H1 (cell line): ENCODE data around the gene DAB2IP. TPM values are rescaled to one million over a fixed set of nuclear protein-coding genes. Genes with fewer than 3 reads are reported as not detected.

Experiments
- CTCF ChIA-PET: fragments of 300-600 bp; sonication (Branson Sonifier 250); formaldehyde crosslinking; loops from one replicate; lab custom pipeline; 2021; ENCODE audit not compliant: partially characterized antibody; lab: Charles Lee
- POLR2A ChIA-PET: fragments of 300-600 bp; sonication (Branson Sonifier 250); formaldehyde crosslinking; loops from one replicate; lab custom pipeline; 2021; ENCODE audit warnings: inconsistent platforms; ENCODE audit not compliant: partially characterized antibody; lab: Charles Lee
- DNase-seq, 2 experiments: peaks; one replicate each; pipeline versions ENCODE4 v3.0.0 to v3.0.0-alpha.2; 2010 to 2022; ENCODE audit warnings: low spot score in 2 of 2, low read depth in 1 of 2, mixed read lengths in 1 of 2
- FAIRE-seq: peaks from 2 replicates; lab custom pipeline; 2011; peaks lifted over from hg19 to GRCh38; lab: Jason Lieb, UNC
- H2AFZ ChIP-seq: 2 replicates; pipeline ENCODE4 v1.8.1; 2012; ENCODE audit warnings: low read length, inconsistent platforms
- H2AK5ac ChIP-seq: 2 replicates; pipeline ENCODE4 v1.6.1; 2013; ENCODE audit warnings: low read depth, low read length
- H2BK120ac ChIP-seq: replicated peaks from 2 replicates; pipeline ENCODE3; 2013; ENCODE audit warnings: low read depth, low read length, inconsistent platforms
- H2BK12ac ChIP-seq: 2 replicates; pipeline ENCODE4 v1.6.1; 2013; ENCODE audit warnings: low read depth, low read length
- H2BK15ac ChIP-seq: 2 replicates; pipeline ENCODE4 v1.6.1; 2013; ENCODE audit warnings: low read length
- H2BK20ac ChIP-seq: 2 replicates; pipeline ENCODE4 v1.6.1; 2013; ENCODE audit warnings: low read length
- H2BK5ac ChIP-seq: 2 replicates; pipeline ENCODE4 v1.6.1; 2013; ENCODE audit warnings: low read depth, low read length
- H3K14ac ChIP-seq: 2 replicates; pipeline ENCODE4 v1.6.1; 2013; ENCODE audit warnings: inconsistent platforms; ENCODE audit not compliant: insufficient read length
- H3K18ac ChIP-seq: 2 replicates; pipeline ENCODE4 v1.6.1; 2013; ENCODE audit warnings: low read length; ENCODE audit errors: extremely low read depth
- H3K23ac ChIP-seq: 2 replicates; pipeline ENCODE4 v1.6.1; 2013; ENCODE audit warnings: inconsistent platforms; ENCODE audit not compliant: insufficient read length
- H3K23me2 ChIP-seq: 2 replicates; pipeline ENCODE4 v1.6.1; 2013; ENCODE audit warnings: low read depth, low read length
- H3K27ac ChIP-seq: 2 replicates; pipeline ENCODE4 v1.6.1; 2011; ENCODE audit warnings: low read depth, low read length, inconsistent platforms
- H3K27me3 ChIP-seq, 4 experiments: replicated peaks in 1 of 4; 1 replicate in 1 of 4; 2 replicates in 3 of 4; pipeline versions ENCODE4 v1.6.1 to v1.8.1; 2011 to 2013; ENCODE audit warnings: low read length in 3 of 4, mild to moderate bottlenecking in 3 of 4, inconsistent platforms in 2 of 4, mixed read lengths in 2 of 4, moderate library complexity in 1 of 4; ENCODE audit not compliant: control insufficient read depth in 3 of 4, insufficient read depth in 3 of 4; ENCODE audit errors: extremely low read depth in 1 of 4
- H3K36me3 ChIP-seq, 4 experiments: 2 replicates each; pipeline versions ENCODE4 v1.6.1 to v1.8.1; 2011 to 2013; ENCODE audit warnings: mild to moderate bottlenecking in 4 of 4, low read length in 3 of 4, moderate library complexity in 2 of 4, control low read depth in 1 of 4, inconsistent platforms in 1 of 4; ENCODE audit not compliant: insufficient read depth in 4 of 4, control insufficient read depth in 2 of 4
- H3K4ac ChIP-seq: replicated peaks from 2 replicates; pipeline ENCODE3; 2013; ENCODE audit warnings: low read length, low read depth, mixed read lengths, inconsistent platforms; ENCODE audit not compliant: insufficient read length
- H3K4me1 ChIP-seq, 4 experiments: replicated peaks in 1 of 4; 1 replicate in 1 of 4; 2 replicates in 3 of 4; pipeline versions ENCODE4 v1.6.1 to v1.8.1; 2011 to 2013; ENCODE audit warnings: low read length in 3 of 4, inconsistent platforms in 2 of 4, mixed read lengths in 1 of 4; ENCODE audit not compliant: insufficient read depth in 4 of 4, control insufficient read depth in 3 of 4
- H3K4me2 ChIP-seq, 2 experiments: 2 replicates each; pipeline versions ENCODE4 v1.6.1 to v1.8.1; 2011 to 2013; ENCODE audit warnings: low read depth in 2 of 2, low read length in 2 of 2, control low read depth in 1 of 2, inconsistent platforms in 1 of 2, mild to moderate bottlenecking in 1 of 2; ENCODE audit not compliant: insufficient read depth in 1 of 2
- H3K4me3 ChIP-seq, 4 experiments: fragments of 200-600, 300-600 bp in 1 of 4; sonication (generic), shearing (Covaris generic), sonication (Bioruptor Twin) in 1 of 4; 2 replicates each; pipeline versions ENCODE4 v1.5.1 to v1.8.1; 2011 to 2016; ENCODE audit warnings: low read length in 4 of 4, low read depth in 3 of 4, control low read depth in 2 of 4, inconsistent platforms in 2 of 4, mild to moderate bottlenecking in 2 of 4, mixed read lengths in 1 of 4, moderate library complexity in 1 of 4; ENCODE audit not compliant: insufficient read depth in 2 of 4; ENCODE audit errors: extremely low read depth in 1 of 4
- H3K56ac ChIP-seq: replicated peaks from 2 replicates; pipeline ENCODE3; 2013; ENCODE audit warnings: low read depth, mild to moderate bottlenecking, mixed read lengths, low read length, inconsistent platforms; ENCODE audit not compliant: insufficient read length
- H3K79me1 ChIP-seq: 2 replicates; pipeline ENCODE4 v1.6.1; 2013; ENCODE audit warnings: low read depth, low read length, control low read depth
- H3K79me2 ChIP-seq, 2 experiments: 2 replicates each; pipeline versions ENCODE4 v1.6.1 to v1.8.1; 2012 to 2013; ENCODE audit warnings: low read length in 2 of 2, mild to moderate bottlenecking in 2 of 2, inconsistent platforms in 1 of 2; ENCODE audit not compliant: insufficient read depth in 2 of 2, control insufficient read depth in 1 of 2
- H3K9ac ChIP-seq, 4 experiments: replicated peaks in 1 of 4; 1 replicate in 1 of 4; 2 replicates in 3 of 4; pipeline versions ENCODE4 v1.6.1 to v1.8.1; 2011 to 2013; ENCODE audit warnings: low read depth in 3 of 4, low read length in 3 of 4, control low read depth in 2 of 4, mild to moderate bottlenecking in 2 of 4, moderate library complexity in 2 of 4, inconsistent platforms in 1 of 4; ENCODE audit errors: extremely low read depth in 1 of 4
- H3K9me3 ChIP-seq, 2 experiments: 2 replicates each; pipeline versions ENCODE4 v1.6.1 to v1.8.1; 2012 to 2013; ENCODE audit warnings: mild to moderate bottlenecking in 2 of 2, moderate library complexity in 2 of 2, control low read depth in 1 of 2, inconsistent platforms in 1 of 2, low read depth in 1 of 2, low read length in 1 of 2, mixed read lengths in 1 of 2; ENCODE audit not compliant: insufficient read depth in 2 of 2
- H4K20me1 ChIP-seq, 2 experiments: replicated peaks in 1 of 2; 2 replicates each; pipeline versions ENCODE3 to v1.8.1; 2011 to 2013; ENCODE audit warnings: inconsistent platforms in 2 of 2, low read length in 2 of 2, mild to moderate bottlenecking in 1 of 2; ENCODE audit not compliant: insufficient read depth in 2 of 2, control insufficient read depth in 1 of 2
- H4K5ac ChIP-seq: 2 replicates; pipeline ENCODE4 v1.6.1; 2013; ENCODE audit warnings: low read length, low read depth, mixed read lengths, inconsistent platforms; ENCODE audit not compliant: insufficient read length
- H4K8ac ChIP-seq: 2 replicates; pipeline ENCODE4 v1.8.0; 2013; ENCODE audit warnings: mild to moderate bottlenecking, moderate library complexity, low read length, inconsistent platforms; ENCODE audit not compliant: insufficient read depth; ENCODE audit errors: extremely low read depth
- H4K91ac ChIP-seq: replicated peaks from 2 replicates; pipeline ENCODE3; 2013; ENCODE audit warnings: low read length, mixed read lengths, inconsistent platforms; ENCODE audit not compliant: insufficient read length
- ATF3 ChIP-seq: IDR thresholded peaks from 2 replicates; pipeline ENCODE4 v1.6.1; 2011; ENCODE audit warnings: low read depth, mild to moderate bottlenecking, low read length; ENCODE audit not compliant: insufficient read depth
- BCL11A ChIP-seq, 2 experiments: IDR thresholded peaks; one replicate each; pipeline ENCODE4 v1.6.1; 2011; ENCODE audit warnings: low read depth in 2 of 2, low read length in 2 of 2, mild to moderate bottlenecking in 2 of 2
- BRCA1 ChIP-seq: IDR thresholded peaks from 2 replicates; pipeline ENCODE4 v1.6.1; 2012; ENCODE audit warnings: low read depth, low read length, improper control_type of control experiment
- CBX5 ChIP-seq: fragments of 300-800, 300-1000 bp; sonication (generic); IDR thresholded peaks from 2 replicates; pipeline ENCODE4 v1.7.1; 2016; ENCODE audit warnings: antibody characterized with exemption, low read length, low read depth
- JUND ChIP-seq: IDR thresholded peaks from 2 replicates; pipeline ENCODE4 v1.6.1; 2011; ENCODE audit warnings: mild to moderate bottlenecking, improper control_type of control experiment, low read length
- KDM1A ChIP-seq: fragments of 200-600, 300-600 bp; sonication (generic); IDR thresholded peaks from 2 replicates; pipeline ENCODE4 v1.7.1; 2016; ENCODE audit warnings: mild to moderate bottlenecking, low read length, borderline replicate concordance
- NRF1 ChIP-seq: IDR thresholded peaks from 2 replicates; pipeline ENCODE4 v1.6.1; 2011; ENCODE audit warnings: mild to moderate bottlenecking, low read depth, low read length, improper control_type of control experiment
- PHF8 ChIP-seq: fragments of 200-600 bp; sonication (generic); conservative IDR thresholded peaks from 2 replicates; pipeline ENCODE4 v1.7.1; 2012; ENCODE audit warnings: low read depth, mild to moderate bottlenecking, inconsistent platforms, low read length, moderate library complexity
- POLR2A ChIP-seq, 2 experiments: IDR thresholded peaks; 1 replicate in 1 of 2; 2 replicates in 1 of 2; pipeline ENCODE4 v1.6.1; 2011; ENCODE audit warnings: low read depth in 2 of 2, low read length in 2 of 2, mild to moderate bottlenecking in 2 of 2; ENCODE audit errors: control extremely low read depth in 1 of 2
- RAD21 ChIP-seq, 2 experiments: IDR thresholded peaks in 1 of 2; conservative IDR thresholded peaks in 1 of 2; 2 replicates each; pipeline ENCODE4 v1.6.1; 2011; ENCODE audit warnings: low read depth in 2 of 2, low read length in 2 of 2, improper control_type of control experiment in 1 of 2, inconsistent platforms in 1 of 2, mild to moderate bottlenecking in 1 of 2, moderate library complexity in 1 of 2
- SP2 ChIP-seq: IDR thresholded peaks from 2 replicates; pipeline ENCODE4 v1.6.1; 2012; ENCODE audit warnings: mild to moderate bottlenecking, low read length, inconsistent platforms
- SP4 ChIP-seq: IDR thresholded peaks from 2 replicates; pipeline ENCODE4 v1.6.1; 2012; ENCODE audit warnings: low read length, inconsistent platforms
- TAF7 ChIP-seq: optimal IDR thresholded peaks from 2 replicates; pipeline ENCODE3; 2011; ENCODE audit warnings: low read depth, mild to moderate bottlenecking, inconsistent platforms, low read length, moderate library complexity, borderline replicate concordance
- TEAD4 ChIP-seq: IDR thresholded peaks from 2 replicates; pipeline ENCODE4 v1.6.1; 2012; ENCODE audit warnings: low read depth, low read length, inconsistent platforms, mixed read lengths
- WGBS, 2 experiments: shearing (Covaris generic) in 1 of 2; methylation state at CpG; one replicate each; pipeline versions ENCODE4 v1.1.6 to v1.1.7; 2013 to 2015; ENCODE audit warnings: low lambda C conversion rate in 2 of 2, mixed read lengths in 2 of 2, inconsistent platforms in 1 of 2, low coverage in 1 of 2, missing lambda C conversion rate in 1 of 2; ENCODE audit not compliant: insufficient replicate concordance in 2 of 2, insufficient coverage in 1 of 2, insufficient read length in 1 of 2; ENCODE audit errors: extremely low coverage in 1 of 2, missing lambda C conversion rate in 1 of 2; 5-methylcytosine and 5-hydroxymethylcytosine counted together
- polyA plus RNA-seq, 7 experiments: library from polyadenylated mRNA; depleted of rRNA in 3 of 7; stranded (reverse) in 5 of 7; unstranded in 2 of 7; fragments of >200 nt in 5 of 7; fragments of 200-250 nt in 2 of 7; gene quantifications; 1 replicate in 5 of 7; 2 replicates in 1 of 7; 4 replicates in 1 of 7; pipeline versions ENCODE4 v1.2.1 to v1.2.3, GENCODE V29; 2011 to 2013; ENCODE audit warnings: missing spikeins in 2 of 7, mixed read lengths in 2 of 7
- total RNA-seq: library from RNA; stranded (reverse); fragmentation: NEBNext Ultra II Directional; extraction: Animal tissue kit (Norgen Biotek cat#: 25700); gene quantifications from 2 replicates; pipeline ENCODE4 v1.2.1, GENCODE V29; 2021

Gene DAB2IP
- total and polyA plus RNA-seq, 2 of the 8 experiments (the other 6 are each of a cell fraction or from before 2014, with no cell fraction given) = 19.7 to 39.5 TPM

DNA sequence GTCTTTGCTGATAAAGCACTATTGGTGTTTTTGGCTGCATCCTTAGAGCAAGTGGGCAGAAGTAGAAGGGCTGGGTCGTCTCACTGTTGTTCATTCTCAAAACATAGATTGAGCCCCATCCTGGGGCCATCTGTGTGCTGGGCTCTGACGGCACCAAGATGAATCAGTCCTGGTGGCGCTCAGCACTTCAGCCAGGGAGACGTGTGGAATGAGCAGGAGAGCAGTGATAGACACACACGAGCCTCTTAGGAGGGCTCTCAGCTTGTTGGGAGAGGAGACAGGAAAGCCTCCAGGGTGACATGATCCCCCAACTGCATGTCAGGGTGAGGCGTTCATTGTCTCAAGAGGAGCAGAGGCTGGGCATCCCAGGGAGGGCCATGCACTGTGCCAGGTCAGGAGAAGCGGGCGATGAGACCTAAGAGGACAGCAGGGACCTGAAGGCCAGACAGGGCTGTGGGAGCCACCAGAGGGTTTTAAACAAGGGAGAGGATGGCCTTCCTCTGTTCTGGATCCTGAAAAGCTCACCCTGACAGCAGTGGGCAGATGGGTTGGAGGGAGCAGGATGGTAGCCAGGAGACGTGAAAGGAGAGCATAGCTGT is 115.8 kb downstream of the DAB2IP start:
- Histone ChIP-seq H3K9me3 (no peaks in the 10 kb centered on the region), H3K79me2 (no peaks in the 10 kb centered on the region), H2BK20ac (no peak overlapping the region), H4K8ac (no peak overlapping the region), H3K4me3 (no peak overlapping the region), H2BK12ac (no peak overlapping the region), H3K36me3 (peaks cover 8 to 19% (median 14%) of the 10 kb centered on the region in 4 experiments; a peak in 7 of 8 replicates), H3K23ac (no peak overlapping the region), H3K4me1 (peaks cover 0 to 2% (median 0%) of the 10 kb centered on the region in 4 experiments; a peak in 2 of 7 replicates), H3K79me1 (no peaks in the 10 kb centered on the region), H3K27ac (no peak overlapping the region), H3K14ac (no peak overlapping the region), H2AFZ (no peak overlapping the region), H3K23me2 (no peaks in the 10 kb centered on the region; the same call in 1 of the 2 replicates), H3K27me3 (no peaks in the 10 kb centered on the region), H3K56ac (no peak overlapping the region), H4K91ac (no peak overlapping the region), H4K20me1 (peaks cover 0 to 8% of the 10 kb centered on the region in 2 experiments), H2BK120ac (no peak overlapping the region), H3K9ac (no peak overlapping the region), H3K4ac (no peak overlapping the region), H2BK15ac (no peak overlapping the region), H2BK5ac (no peak overlapping the region), H2AK5ac (no peak overlapping the region), H3K18ac (no peak overlapping the region), H3K4me2 (no peak overlapping the region), H4K5ac (no peak overlapping the region)
- ChIA-PET CTCF (no interaction called here), POLR2A (no interaction called here)
- WGBS, 2 experiments = 77% methylated on average over 9 of the region's 9 CpGs; no CpG with 5 or more reads in 1 of the 2 experiments
- FAIRE-seq = no peak
- DNase-seq = no peak
- TF ChIP-seq RAD21 (IDR thresholded peaks at IDR 0.05 in 1 of 2, conservative IDR thresholded peaks at IDR 0.05 in 1 of 2; ENCODE audit: low read depth in 2 of 2, low read length in 2 of 2) = no peak
- TF ChIP-seq BRCA1 = no peak
- no peak for TF ChIP-seq BCL11A (IDR thresholded peaks at IDR 0.05; ENCODE audit: low read depth in 2 of 2, low read length in 2 of 2)
- no peak for TF ChIP-seq ATF3
- TF ChIP-seq CBX5 = no peak
- no peak for TF ChIP-seq SP4
- TF ChIP-seq POLR2A (IDR thresholded peaks at IDR 0.05; ENCODE audit: control extremely low read depth in 1 of 2, low read depth in 2 of 2, low read length in 2 of 2) = no peak
- no peak for TF ChIP-seq JUND
- TF ChIP-seq TEAD4 = no peak
- no peak for TF ChIP-seq TAF7
- no peak for TF ChIP-seq PHF8
- no peak for TF ChIP-seq KDM1A
- no peak for TF ChIP-seq SP2
- TF ChIP-seq NRF1 = no peak
